NCI-H226 (cell line): Measurements from ENCODE around the gene EXOSC5.
"Not testable (repeated sequence)": the region's sequence is repeated elsewhere in the genome, so short reads cannot be mapped to it uniquely, and the experiment has no call there.

Source experiments
- DNase-seq: peaks from one replicate; pipeline ENCODE4 v3.0.0-alpha.2; 2015

The EXOSC5 gene

GRCh38 chr19:41403181-41403970, 6.2 kb upstream of the EXOSC5 start:
- no peak for DNase-seq

- DNase-seq: no peak
Observed at GRCh38 chr19:41402010-41402409, 4.9 kb upstream of the EXOSC5 start.

- no peak for DNase-seq
Observed at GRCh38 chr19:41401483-41401882, 4.3 kb upstream of the EXOSC5 start.

- DNase-seq: no peak
Observed at GRCh38 chr19:41399525-41399924, 2.4 kb upstream of the EXOSC5 start.

GRCh38 chr19:41399091-41399490, 1.9 kb upstream of the EXOSC5 start:
- no peak for DNase-seq

GRCh38 chr19:41398598-41398997, 1.4 kb upstream of the EXOSC5 start:
- DNase-seq: no peak

- DNase-seq: no peak
Observed at GRCh38 chr19:41398050-41398418, 875 bp upstream of the EXOSC5 start.

GRCh38 chr19:41395355-41395754, 1.8 kb downstream of the EXOSC5 start:
- DNase-seq: no peak

- DNase-seq: no peak
Observed at GRCh38 chr19:41392775-41393174, 4.4 kb downstream of the EXOSC5 start.

GRCh38 chr19:41391618-41392017, 5.5 kb downstream of the EXOSC5 start:
- no peak for DNase-seq

GRCh38 chr19:41386442-41386841, 10.7 kb downstream of the EXOSC5 start:
- DNase-seq: no peak

- DNase-seq: no peak
Observed at GRCh38 chr19:41384351-41384750, 12.8 kb downstream of the EXOSC5 start.

GRCh38 chr19:41381536-41381935, 15.6 kb downstream of the EXOSC5 start:
- not testable (repeated sequence) for DNase-seq

- no peak for DNase-seq
Observed at GRCh38 chr19:41377977-41378709, 19.0 kb downstream of the EXOSC5 start.

GRCh38 chr19:41376998-41377365, 20.2 kb downstream of the EXOSC5 start:
- DNase-seq: no peak

- no peak for DNase-seq
Observed at GRCh38 chr19:41376241-41376997, 20.7 kb downstream of the EXOSC5 start, which contains the start of gene TMEM91. TMEM91 (plus strand) TSS chr19:41376533; CDS start chr19:41378310, 1,777 bp downstream.

GRCh38 chr19:41373993-41374392, 23.2 kb downstream of the EXOSC5 start:
- DNase-seq: peak; percentile 24

- no peak for DNase-seq
Observed at GRCh38 chr19:41372501-41372900, 24.7 kb downstream of the EXOSC5 start.

GRCh38 chr19:41371541-41371940, 25.6 kb downstream of the EXOSC5 start:
- no peak for DNase-seq

- DNase-seq: not testable (repeated sequence)
Observed at GRCh38 chr19:41371119-41371518, 26.0 kb downstream of the EXOSC5 start.

GRCh38 chr19:41369769-41370168, 27.4 kb downstream of the EXOSC5 start:
- DNase-seq: no peak

GRCh38 chr19:41367848-41368301, 29.3 kb downstream of the EXOSC5 start:
- peak; percentile 75 for DNase-seq

GRCh38 chr19:41366089-41366488, 31.1 kb downstream of the EXOSC5 start:
- DNase-seq: no peak
